Activated B cell treated with CpG ODN at 0.5 μM for 24 hours (primary cell): ENCODE results near the gene SNAI1. TPM values are rescaled to one million over a fixed set of nuclear protein-coding genes. Genes with fewer than 3 reads are reported as not detected.

ENCODE experiments used
- ATAC-seq: fragments of 200-7000 bp; cut with Tn5 transposase; one replicate; pipeline ENCODE4 v1.10.0; 2021; ENCODE audit warnings: low read depth, mild to moderate bottlenecking, moderate library complexity
- CTCF ChIA-PET: fragments of 350-600 bp; sonication (Branson Sonifier 250); formaldehyde crosslinking; loops from one replicate; lab custom pipeline; 2021; ENCODE audit warnings: antibody characterized with exemption; lab: Charles Lee
- POLR2A ChIA-PET: fragments of 350-600 bp; sonication (Branson Sonifier 250); formaldehyde crosslinking; loops from one replicate; lab custom pipeline; 2021; ENCODE audit warnings: antibody characterized with exemption; lab: Charles Lee
- DNase-seq: peaks from one replicate; pipeline ENCODE4 v3.0.0; 2022
- H3K27ac Mint-ChIP-seq: one replicate; pipeline ENCODE4 v1.8.0; 2020; ENCODE audit warnings: mixed read lengths
- H3K27me3 Mint-ChIP-seq: one replicate; pipeline ENCODE4 v1.8.0; 2021; ENCODE audit warnings: mixed read lengths
- H3K36me3 Mint-ChIP-seq: one replicate; pipeline ENCODE4 v1.8.0; 2021; ENCODE audit warnings: low read depth, mixed read lengths
- H3K4me1 Mint-ChIP-seq: one replicate; pipeline ENCODE4 v1.8.0; 2021; ENCODE audit warnings: mixed read lengths
- H3K4me3 Mint-ChIP-seq: one replicate; pipeline ENCODE4 v1.8.0; 2020; ENCODE audit warnings: mild to moderate bottlenecking, mixed read lengths
- H3K9me3 Mint-ChIP-seq: one replicate; pipeline ENCODE4 v1.8.0; 2020; ENCODE audit warnings: mixed read lengths
- CTCF ChIP-seq: fragments of 200-600 bp; IDR thresholded peaks from one replicate; pipeline ENCODE4 v1.8.0; 2022; ENCODE audit warnings: antibody characterized with exemption, mild to moderate bottlenecking
- intact Hi-C: fragments of 100-400 bp; cut with micrococcal nuclease; formaldehyde crosslinking; loops from one replicate; pipeline ENCODE4 v1.15.1; 2024
- total RNA-seq: library from RNA; stranded (reverse); gene quantifications from 2 replicates; pipeline ENCODE4 v1.2.3, GENCODE V29; 2022

SNAI1 gene
- total RNA-seq, 1 donor from 2014 or later = 0.67 TPM

GRCh38 chr20:50017576-50018248 lies 34.9 kb downstream of the SNAI1 start:
- no peak for TF ChIP-seq CTCF
- no peak for DNase-seq
- Mint-ChIP-seq H3K36me3 (no peaks in the 10 kb centered on the region), H3K9me3 (no peaks in the 10 kb centered on the region), H3K4me1 (peaks cover 5% of the 10 kb centered on the region), H3K27me3 (peaks cover 3% of the 10 kb centered on the region), H3K4me3 (no peak overlapping the region), H3K27ac (no peak overlapping the region)
- ChIA-PET POLR2A (no interaction called here), CTCF (no interaction called here)
- ATAC-seq = no peak
- intact Hi-C loops = no loop called here

- POLR2A ChIA-PET = no interaction called here
- no peak for TF ChIP-seq CTCF
- intact Hi-C loops = no loop called here
- H3K9me3 Mint-ChIP-seq = no peaks in the 10 kb centered on the region
- H3K27me3 Mint-ChIP-seq = peaks cover 3% of the 10 kb centered on the region
- DNase-seq (no peak), ATAC-seq (no peak)
- no peak overlapping the region for H3K27ac Mint-ChIP-seq
- CTCF ChIA-PET = no interaction called here
- peaks cover 7% of the 10 kb centered on the region for H3K4me1 Mint-ChIP-seq
- no peak overlapping the region for H3K4me3 Mint-ChIP-seq
- H3K36me3 Mint-ChIP-seq = no peaks in the 10 kb centered on the region
These were observed 36.9 kb downstream of the SNAI1 start for GRCh38 chr20:50019466-50020256.

- H3K27me3 Mint-ChIP-seq = peaks cover 3% of the 10 kb centered on the region
- no peak for ATAC-seq
- ChIA-PET POLR2A (no interaction called here), CTCF (no interaction called here)
- no peaks in the 10 kb centered on the region for H3K36me3 Mint-ChIP-seq
- TF ChIP-seq CTCF = no peak
- H3K27ac Mint-ChIP-seq = no peak overlapping the region
- no peak for DNase-seq
- H3K9me3 Mint-ChIP-seq = no peaks in the 10 kb centered on the region
- H3K4me1 Mint-ChIP-seq = peaks cover 7% of the 10 kb centered on the region
- H3K4me3 Mint-ChIP-seq = no peak overlapping the region
- intact Hi-C loops = no loop called here
These were observed 37.5 kb downstream of the SNAI1 start for GRCh38 chr20:50020288-50020687.

GRCh38 chr20:50022676-50023075 lies 39.9 kb downstream of the SNAI1 start:
- peaks cover 7% of the 10 kb centered on the region for H3K4me1 Mint-ChIP-seq
- CTCF ChIA-PET = no interaction called here
- H3K27me3 Mint-ChIP-seq = peaks cover 3% of the 10 kb centered on the region
- ATAC-seq (no peak), DNase-seq (no peak)
- no peak overlapping the region for H3K4me3 Mint-ChIP-seq
- no peak overlapping the region for H3K27ac Mint-ChIP-seq
- POLR2A ChIA-PET = no interaction called here
- no peak for TF ChIP-seq CTCF
- H3K36me3 Mint-ChIP-seq = no peaks in the 10 kb centered on the region
- no peaks in the 10 kb centered on the region for H3K9me3 Mint-ChIP-seq
- intact Hi-C loops = no loop called here

- ChIA-PET CTCF (interaction anchor here (1.2 kb wide), 1 partner anchor 44 kb away, joined by 4 read pairs; no protein-coding TSS in a partner anchor), POLR2A (interaction anchor here (0.5 kb wide), 1 partner anchor 12 kb away, joined by 4 read pairs; no protein-coding TSS in a partner anchor)
- Mint-ChIP-seq H3K36me3 (no peaks in the 10 kb centered on the region), H3K9me3 (no peaks in the 10 kb centered on the region), H3K4me1 (peaks cover 7% of the 10 kb centered on the region), H3K27ac (no peak overlapping the region), H3K4me3 (no peak overlapping the region), H3K27me3 (no peaks in the 10 kb centered on the region)
- intact Hi-C loops = no loop called here
- no peak for TF ChIP-seq CTCF
- no peak for DNase-seq
- no peak for ATAC-seq
These were observed 40.5 kb downstream of the SNAI1 start for GRCh38 chr20:50023116-50023805.
